Upper lobe of right lung (tissue), 1 donor: ENCODE results near the gene TOMM20L. TPM values are rescaled to one million over a fixed set of nuclear protein-coding genes. Genes with fewer than 3 reads are reported as not detected.
"Not testable (repeated sequence)": the region's sequence is repeated elsewhere in the genome, so short reads cannot be mapped to it uniquely, and the experiment has no call there.

Experiments used
- ATAC-seq: fragments of 200-7000 bp; cut with Tn5 transposase; one replicate; pipeline ENCODE4 v1.9.1; 2020; ENCODE audit warnings: mild to moderate bottlenecking, moderate library complexity
- DNase-seq: peaks from one replicate; pipeline ENCODE4 v3.0.0-alpha.2; 2020
- H3K27ac ChIP-seq: fragments of 200-600 bp; one replicate; pipeline ENCODE4 v1.8.0; 2022
- H3K27me3 ChIP-seq: fragments of 200-600 bp; one replicate; pipeline ENCODE4 v1.8.0; 2022; ENCODE audit warnings: mild to moderate bottlenecking
- H3K36me3 ChIP-seq: fragments of 200-600 bp; one replicate; pipeline ENCODE4 v1.8.0; 2022
- H3K4me1 ChIP-seq: fragments of 200-600 bp; one replicate; pipeline ENCODE4 v1.8.0; 2022
- H3K4me3 ChIP-seq: fragments of 200-600 bp; one replicate; pipeline ENCODE4 v1.8.0; 2022; ENCODE audit warnings: mild to moderate bottlenecking
- H3K9me3 ChIP-seq: fragments of 200-600 bp; one replicate; pipeline ENCODE4 v1.8.0; 2022
- intact Hi-C: fragments of 100-400 bp; cut with DNase I; formaldehyde crosslinking; loops from one replicate; pipeline ENCODE4 v1.11.0; 2022
- total RNA-seq: library from RNA; stranded (reverse); fragmentation: NEBNext Ultra II Directional; extraction: Animal tissue kit (Norgen Biotek cat#: 25700); gene quantifications from one replicate; pipeline ENCODE4 v1.2.1, GENCODE V29; 2021
- TF ChIP-seq, protein P1 (sequence below): fragments of 200-600 bp; IDR thresholded peaks from one replicate; pipeline ENCODE4 v1.8.0; 2022; ENCODE audit warnings: antibody characterized with exemption
- donor health status: DM: no; HTN: yes; CAD: no; lungs with severe emphysema.

The TOMM20L gene
- total RNA-seq, 1 donor from 2014 or later: not detected

DNA sequence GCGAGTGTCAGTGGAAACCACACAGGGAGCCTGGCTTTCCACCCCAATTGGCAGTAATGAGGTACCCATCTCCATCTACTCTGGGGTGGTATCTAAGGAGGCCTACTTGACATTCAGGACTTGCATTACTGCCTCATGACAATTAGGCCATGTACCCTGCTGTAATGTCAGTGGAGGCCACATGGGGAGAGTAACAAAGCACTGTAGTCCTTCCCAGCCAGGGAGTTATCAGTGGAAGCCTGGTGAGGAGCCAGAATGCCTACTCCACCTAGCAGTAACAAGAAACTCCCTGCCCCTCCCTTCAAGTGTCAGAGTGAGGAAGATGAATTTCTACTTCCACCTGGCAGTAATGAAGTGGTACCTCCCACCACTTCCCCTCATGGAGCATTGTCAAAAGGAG, 19.1 kb downstream of the TOMM20L start:
- TF ChIP-seq, protein P1, sequence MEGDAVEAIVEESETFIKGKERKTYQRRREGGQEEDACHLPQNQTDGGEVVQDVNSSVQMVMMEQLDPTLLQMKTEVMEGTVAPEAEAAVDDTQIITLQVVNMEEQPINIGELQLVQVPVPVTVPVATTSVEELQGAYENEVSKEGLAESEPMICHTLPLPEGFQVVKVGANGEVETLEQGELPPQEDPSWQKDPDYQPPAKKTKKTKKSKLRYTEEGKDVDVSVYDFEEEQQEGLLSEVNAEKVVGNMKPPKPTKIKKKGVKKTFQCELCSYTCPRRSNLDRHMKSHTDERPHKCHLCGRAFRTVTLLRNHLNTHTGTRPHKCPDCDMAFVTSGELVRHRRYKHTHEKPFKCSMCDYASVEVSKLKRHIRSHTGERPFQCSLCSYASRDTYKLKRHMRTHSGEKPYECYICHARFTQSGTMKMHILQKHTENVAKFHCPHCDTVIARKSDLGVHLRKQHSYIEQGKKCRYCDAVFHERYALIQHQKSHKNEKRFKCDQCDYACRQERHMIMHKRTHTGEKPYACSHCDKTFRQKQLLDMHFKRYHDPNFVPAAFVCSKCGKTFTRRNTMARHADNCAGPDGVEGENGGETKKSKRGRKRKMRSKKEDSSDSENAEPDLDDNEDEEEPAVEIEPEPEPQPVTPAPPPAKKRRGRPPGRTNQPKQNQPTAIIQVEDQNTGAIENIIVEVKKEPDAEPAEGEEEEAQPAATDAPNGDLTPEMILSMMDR: no peak
- ATAC-seq (no peak), DNase-seq (no peak)
- no peak overlapping the region for H3K4me3 ChIP-seq
- H3K27ac ChIP-seq: no peak overlapping the region
- intact Hi-C loops: no loop called here
- no peaks in the 10 kb centered on the region for H3K27me3 ChIP-seq
- peaks cover 3% of the 10 kb centered on the region for H3K4me1 ChIP-seq
- peaks cover 74% of the 10 kb centered on the region for H3K36me3 ChIP-seq
- no peaks in the 10 kb centered on the region for H3K9me3 ChIP-seq

DNA sequence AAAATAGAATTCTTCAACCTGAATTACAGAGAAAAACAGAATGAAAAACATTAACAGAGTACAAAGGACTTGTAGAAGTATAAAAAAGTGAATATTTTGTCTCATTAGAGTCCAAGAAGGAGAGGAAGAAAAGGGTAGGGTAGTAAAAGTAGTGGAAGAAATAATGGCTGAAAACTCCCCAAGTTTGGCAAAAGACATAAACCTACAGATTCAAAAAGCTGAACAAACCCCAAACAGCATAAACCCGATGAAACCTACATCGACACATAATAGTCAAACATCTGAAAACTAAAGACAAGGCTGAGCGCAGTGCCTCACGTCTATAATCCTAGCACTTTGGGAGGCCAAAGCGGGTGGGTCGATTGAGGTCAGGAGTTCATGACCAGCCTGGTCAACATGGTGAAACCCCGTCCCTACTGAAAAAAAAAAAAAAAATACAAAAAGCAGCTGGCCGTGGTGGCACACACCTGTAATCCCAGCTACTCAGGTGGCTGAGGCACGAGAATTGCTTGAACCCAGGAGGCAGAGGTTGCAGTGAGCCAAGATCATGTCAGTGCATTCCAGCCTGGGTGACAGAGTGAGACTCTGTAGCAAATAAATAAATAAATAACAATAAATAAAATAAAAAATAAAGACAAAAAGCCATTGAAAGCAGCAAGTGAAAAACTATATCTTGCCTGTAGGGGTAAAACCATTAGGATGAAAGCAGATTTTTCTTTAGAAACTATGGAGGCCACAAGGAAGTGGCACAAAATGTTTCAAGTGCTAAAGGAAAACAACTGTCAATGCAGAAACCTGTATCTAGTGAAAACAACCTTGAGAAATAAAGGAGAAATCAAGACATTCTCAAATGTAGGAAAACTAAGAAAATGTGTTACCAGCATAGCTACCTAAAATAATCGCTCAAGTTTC, 20.2 kb downstream of the TOMM20L start:
- intact Hi-C loops: no loop called here
- no peaks in the 10 kb centered on the region for H3K27me3 ChIP-seq
- no peak for DNase-seq
- H3K9me3 ChIP-seq: no peaks in the 10 kb centered on the region
- no peak overlapping the region for H3K4me3 ChIP-seq
- TF ChIP-seq, protein P1: no peak
- peaks cover 3% of the 10 kb centered on the region for H3K4me1 ChIP-seq
- H3K36me3 ChIP-seq: peaks cover 74% of the 10 kb centered on the region
- H3K27ac ChIP-seq: no peak overlapping the region
- no peak for ATAC-seq

DNA sequence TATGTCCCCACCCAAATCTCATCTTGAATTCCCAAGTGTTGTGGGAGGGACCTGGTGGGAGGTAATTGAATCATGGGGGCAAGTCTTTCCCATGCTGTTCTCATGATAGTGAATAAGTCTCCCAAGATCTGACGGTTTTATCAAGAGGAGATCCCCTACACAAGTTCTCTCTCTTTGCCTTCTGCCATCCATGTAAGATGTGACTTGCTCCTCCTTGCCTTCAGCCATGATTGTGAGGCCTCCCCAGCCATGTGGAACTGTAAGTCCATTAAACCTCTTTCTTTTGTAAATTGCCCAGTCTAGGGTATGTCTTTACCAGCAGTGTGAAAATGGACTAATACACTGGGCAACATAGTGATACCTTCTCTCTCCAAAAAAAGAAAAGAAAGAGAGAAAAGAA, 21.2 kb downstream of the TOMM20L start:
- H3K27me3 ChIP-seq, H3K4me1 ChIP-seq, intact Hi-C loops, ATAC-seq, DNase-seq, H3K9me3 ChIP-seq, H3K4me3 ChIP-seq, H3K27ac ChIP-seq: not testable (repeated sequence)
- H3K36me3 ChIP-seq: peaks cover 73% of the 10 kb centered on the region

DNA sequence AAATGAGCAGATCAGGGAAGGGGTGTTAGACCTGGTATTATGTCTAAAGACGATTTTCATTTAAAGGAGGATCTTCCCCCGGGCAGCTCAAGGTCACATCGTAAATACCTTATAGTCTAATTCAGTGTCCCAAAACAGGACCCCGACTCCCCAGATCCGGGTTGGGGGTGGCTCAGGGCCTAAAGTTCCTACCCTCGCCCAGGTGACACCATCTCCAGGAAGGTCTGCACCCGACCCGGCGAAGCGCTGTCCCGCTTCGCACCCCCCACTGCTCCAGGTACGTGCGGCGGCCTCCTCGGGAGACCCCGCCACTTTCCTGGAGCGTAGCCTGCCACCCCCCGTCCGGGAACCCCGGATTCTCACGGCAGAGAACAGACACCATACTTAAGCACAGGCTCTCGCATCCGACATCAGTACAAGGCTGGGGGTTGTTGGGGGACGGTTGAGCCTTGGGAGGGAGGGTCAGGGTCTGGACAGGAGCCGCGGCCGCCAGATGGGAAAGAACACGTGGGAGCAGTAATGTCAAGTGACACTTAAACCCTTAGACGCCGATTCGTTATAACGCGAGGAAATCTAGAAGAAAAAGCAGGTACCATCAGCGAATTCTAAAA, 31.0 kb downstream of the TOMM20L start:
- H3K4me3 ChIP-seq: peak overlapping the region; percentile 92
- ATAC-seq (peak; percentile 77), DNase-seq (peak; percentile 81)
- intact Hi-C loops: no loop called here
- no peaks in the 10 kb centered on the region for H3K27me3 ChIP-seq
- H3K9me3 ChIP-seq: no peaks in the 10 kb centered on the region
- H3K27ac ChIP-seq: peak overlapping the region; percentile 97
- H3K36me3 ChIP-seq: peaks cover 14% of the 10 kb centered on the region
- H3K4me1 ChIP-seq: peaks cover 16% of the 10 kb centered on the region
- TF ChIP-seq, protein P1: no peak

DNA sequence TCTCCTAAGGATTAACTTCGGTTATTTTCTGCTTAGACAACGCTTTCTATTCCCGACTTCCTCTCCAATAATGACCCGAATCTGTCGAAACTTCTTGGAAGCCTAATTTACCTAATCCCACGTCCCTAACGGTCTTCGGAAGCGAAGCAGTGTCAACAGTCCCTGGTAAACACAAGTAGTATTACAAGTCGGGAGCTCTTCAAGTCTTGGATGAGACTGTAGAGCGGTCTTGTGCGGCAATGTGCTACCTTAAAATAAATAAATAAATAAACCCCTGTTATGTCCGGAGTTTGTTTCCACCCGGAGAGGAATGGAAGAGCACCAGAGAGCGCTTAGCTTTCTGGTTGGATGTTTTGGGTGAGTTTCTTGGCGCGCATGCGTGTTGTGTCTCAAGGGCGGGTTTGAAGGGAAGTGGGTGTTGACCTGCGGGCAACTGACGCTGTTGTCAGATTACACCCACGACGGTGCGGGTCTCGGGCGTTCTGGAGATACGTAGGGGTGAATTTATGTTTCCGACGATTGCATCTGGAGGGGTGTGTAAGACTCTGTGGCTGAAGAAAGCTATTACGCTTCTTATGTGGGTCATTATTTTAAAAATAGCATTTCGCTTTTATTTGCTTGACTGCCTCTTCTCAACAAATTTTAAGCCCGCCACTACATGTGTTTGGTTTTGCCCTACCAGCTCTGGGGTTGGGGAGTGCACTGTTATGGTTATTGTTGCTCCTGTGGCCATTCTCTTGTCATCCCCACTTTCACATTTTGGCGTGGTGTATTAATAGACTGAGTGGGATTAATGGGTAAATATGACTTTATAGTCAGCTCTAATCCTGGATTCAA, 31.8 kb downstream of the TOMM20L start, which contains the start of the genes KIAA0586 and TIMM9:
TSS of gene KIAA0586 (plus strand) at position 439 of the 837 bp plus-strand sequence. CDS start 546 bp downstream, outside the sequence.
TSS of gene TIMM9 (minus strand) at position 251 of the 837 bp plus-strand sequence. CDS start 15,586 bp downstream, outside the sequence.
- DNase-seq: peak; percentile 97
- peaks cover 15% of the 10 kb centered on the region for H3K36me3 ChIP-seq
- intact Hi-C loops: no loop called here
- ATAC-seq: peak; percentile 98
- H3K27me3 ChIP-seq: no peaks in the 10 kb centered on the region
- H3K9me3 ChIP-seq: no peaks in the 10 kb centered on the region
- TF ChIP-seq, protein P1: no peak
- H3K27ac ChIP-seq: peak within 1 kb of the TSS; percentile 97
- peaks cover 16% of the 10 kb centered on the region for H3K4me1 ChIP-seq
- peak within 1 kb of the TSS; percentile 92 for H3K4me3 ChIP-seq
